GM23338 (cell line): Measurements from ENCODE around the gene PRM1. TPM values are rescaled to one million over a fixed set of nuclear protein-coding genes. Genes with fewer than 3 reads are reported as not detected.

ENCODE experiments used
- ATAC-seq: fragments of 200-7000 bp; cut with Tn5 transposase; 3 replicates; pipeline ENCODE4 v1.9.1; 2020
- DNase-seq: peaks from one replicate; pipeline ENCODE4 v3.0.0-alpha.2; 2015; ENCODE audit warnings: low spot score
- H2AFZ ChIP-seq: fragments of 200-600 bp; sonication (generic); 2 replicates; pipeline ENCODE4 v1.8.0; 2016; ENCODE audit warnings: antibody characterized with exemption, mild to moderate bottlenecking, moderate library complexity
- H3F3A ChIP-seq: fragments of 200-600 bp; sonication (generic); replicated peaks from 2 replicates; pipeline ENCODE4 v1.8.0; 2017; ENCODE audit warnings: antibody characterized with exemption, mixed run types, low read depth
- H3K27ac ChIP-seq: fragments of 200-600 bp; sonication (generic); 2 replicates; pipeline ENCODE4 v1.6.1; 2016; ENCODE audit warnings: low read depth
- H3K27me3 ChIP-seq: fragments of 200-600 bp; sonication (generic); 2 replicates; pipeline ENCODE4 v1.8.0; 2016; ENCODE audit warnings: mild to moderate bottlenecking, mixed run types, moderate library complexity; ENCODE audit not compliant: insufficient read depth
- H3K36me3 ChIP-seq: fragments of 200-600 bp; sonication (generic); 2 replicates; pipeline ENCODE4 v1.8.0; 2016; ENCODE audit warnings: mild to moderate bottlenecking; ENCODE audit not compliant: insufficient read depth
- H3K4me1 ChIP-seq: fragments of 200-600 bp; sonication (generic); 2 replicates; pipeline ENCODE4 v1.8.0; 2016; ENCODE audit warnings: mild to moderate bottlenecking, moderate library complexity; ENCODE audit not compliant: insufficient read depth
- H3K4me2 ChIP-seq: fragments of 200-600 bp; sonication (generic); 2 replicates; pipeline ENCODE4 v1.7.1; 2017; ENCODE audit warnings: mixed run types
- H3K4me3 ChIP-seq: fragments of 200-600 bp; sonication (generic); 2 replicates; pipeline ENCODE4 v1.6.1; 2016; ENCODE audit warnings: mixed run types
- H3K79me2 ChIP-seq: fragments of 200-600 bp; sonication (generic); replicated peaks from 2 replicates; pipeline ENCODE4 v1.8.0; 2017; ENCODE audit warnings: mild to moderate bottlenecking; ENCODE audit not compliant: insufficient read depth
- H3K9me2 ChIP-seq: fragments of 200-600 bp; sonication (generic); 2 replicates; pipeline ENCODE4 v1.8.0; 2017; ENCODE audit not compliant: insufficient read depth
- H4K20me1 ChIP-seq: fragments of 200-600 bp; sonication (generic); replicated peaks from 2 replicates; pipeline ENCODE4 v1.8.0; 2017; ENCODE audit warnings: mild to moderate bottlenecking; ENCODE audit not compliant: insufficient read depth
- H3K27ac Mint-ChIP-seq: 2 replicates; pipeline ENCODE4 v1.8.0; 2020; ENCODE audit warnings: inconsistent platforms, mild to moderate bottlenecking, moderate library complexity, mixed read lengths
- H3K27me3 Mint-ChIP-seq: 3 replicates; pipeline ENCODE4 v1.8.0; 2022; ENCODE audit warnings: low read depth, mild to moderate bottlenecking, moderate library complexity, mixed read lengths, inconsistent platforms; ENCODE audit not compliant: insufficient read depth, poor library complexity
- H3K36me3 Mint-ChIP-seq: 3 replicates; pipeline ENCODE4 v1.8.0; 2021; ENCODE audit warnings: low read depth, mild to moderate bottlenecking, inconsistent platforms, moderate library complexity, mixed read lengths
- H3K4me1 Mint-ChIP-seq: 3 replicates; pipeline ENCODE4 v1.8.0; 2020; ENCODE audit warnings: mild to moderate bottlenecking, inconsistent platforms, mixed read lengths
- H3K4me3 Mint-ChIP-seq: 3 replicates; pipeline ENCODE4 v1.8.0; 2021; ENCODE audit warnings: moderate library complexity, mild to moderate bottlenecking, inconsistent platforms, mixed read lengths
- H3K9me3 Mint-ChIP-seq: 3 replicates; pipeline ENCODE4 v1.8.0; 2020; ENCODE audit warnings: moderate library complexity, mild to moderate bottlenecking, inconsistent platforms, mixed read lengths
- CREB1 ChIP-seq: fragments of 250-450 bp; sonication (Bioruptor Pico); IDR thresholded peaks from 2 replicates; pipeline ENCODE4 v1.5.0; 2020; ENCODE audit warnings: low read depth, mild to moderate bottlenecking, moderate library complexity
- CTCF ChIP-seq, 2 experiments: fragments of 200-600 bp in 1 of 2; sonication (generic) in 1 of 2; conservative IDR thresholded peaks; 2 replicates each; pipeline versions ENCODE4 v1.5.1 to v1.6.1; 2016 to 2017; ENCODE audit warnings: antibody characterized with exemption in 2 of 2, low read depth in 2 of 2, mild to moderate bottlenecking in 2 of 2, moderate library complexity in 1 of 2
- ETS1 ChIP-seq: IDR thresholded peaks from 2 replicates; pipeline ENCODE4 v1.6.1; 2016; ENCODE audit warnings: antibody characterized with exemption
- EZH2 ChIP-seq: fragments of 200-600 bp; sonication (generic); IDR thresholded peaks from one replicate; pipeline ENCODE4 v1.8.0; 2017; ENCODE audit warnings: antibody characterized with exemption, mild to moderate bottlenecking, low read depth; ENCODE audit not compliant: unreplicated experiment
- EZH2phosphoT487 ChIP-seq: fragments of 200-600 bp; sonication (generic); IDR thresholded peaks from one replicate; pipeline ENCODE4 v1.8.1; 2018; ENCODE audit warnings: antibody characterized with exemption; ENCODE audit not compliant: unreplicated experiment
- JUNB ChIP-seq: IDR thresholded peaks from one replicate; pipeline ENCODE4 v1.6.1; 2016; ENCODE audit warnings: antibody characterized with exemption; ENCODE audit not compliant: unreplicated experiment
- NANOG ChIP-seq: IDR thresholded peaks from 2 replicates; pipeline ENCODE4 v1.6.1; 2016; ENCODE audit warnings: antibody characterized with exemption, borderline replicate concordance
- POLR2AphosphoS5 ChIP-seq: IDR thresholded peaks from 2 replicates; pipeline ENCODE4 v1.6.1; 2016; ENCODE audit warnings: antibody characterized with exemption, low read depth
- REST ChIP-seq: IDR thresholded peaks from one replicate; pipeline ENCODE4 v1.6.1; 2018; ENCODE audit warnings: antibody characterized with exemption; ENCODE audit not compliant: unreplicated experiment
- STAT1 ChIP-seq: IDR thresholded peaks from one replicate; pipeline ENCODE4 v1.6.1; 2016; ENCODE audit warnings: antibody characterized with exemption; ENCODE audit not compliant: unreplicated experiment
- ZNF114 ChIP-seq: fragments of 250-450 bp; sonication (Bioruptor Pico); IDR thresholded peaks from 2 replicates; pipeline ENCODE4 v1.5.0; 2020; ENCODE audit warnings: mild to moderate bottlenecking, moderate library complexity
- ZNF331 ChIP-seq: fragments of 250-450 bp; sonication (Bioruptor Pico); IDR thresholded peaks from 2 replicates; pipeline ENCODE4 v1.5.0; 2020; ENCODE audit warnings: low read depth, mild to moderate bottlenecking, moderate library complexity
- ZNF462 ChIP-seq: fragments of 250-450 bp; sonication (Bioruptor Pico); IDR thresholded peaks from 2 replicates; pipeline ENCODE4 v1.5.0; 2020; ENCODE audit warnings: mild to moderate bottlenecking, moderate library complexity
- polyA plus RNA-seq: library from polyadenylated mRNA; unstranded; fragments of >200 nt; fragmentation: Nextera tagmentation; extraction: Ambion mirVana; gene quantifications from 2 replicates; pipeline ENCODE4 v1.2.1, GENCODE V29; 2016
- total RNA-seq: library from RNA; depleted of rRNA; stranded (reverse); fragments of >200 nt; shearing (Covaris generic); gene quantifications from 2 replicates; pipeline ENCODE4 v1.2.3, GENCODE V29; 2014

The PRM1 gene
- total and polyA plus RNA-seq, 2 experiments from 2014 or later = 1.2 TPM; not detected in 1

GRCh38 chr16:11329891-11330290 lies 48.8 kb upstream of the PRM1 start:
- ATAC-seq = no peak
- H3K79me2 ChIP-seq = no peaks in the 10 kb centered on the region
- no peaks in the 10 kb centered on the region for H4K20me1 ChIP-seq
- DNase-seq = no peak
- peaks cover 18% of the 10 kb centered on the region for H3K4me1 ChIP-seq
- H3K4me2 ChIP-seq = no peak overlapping the region; the same call in 1 of the 2 replicates
- H3K36me3 ChIP-seq = no peaks in the 10 kb centered on the region
- H3K27ac ChIP-seq = peak overlapping the region; percentile 99
- H3F3A ChIP-seq = peaks cover 8% of the 10 kb centered on the region; the same call in 1 of the 2 replicates
- H3K4me3 ChIP-seq = no peak overlapping the region
- H3K4me1 Mint-ChIP-seq = peaks cover 48% of the 10 kb centered on the region
- H3K4me3 Mint-ChIP-seq = no peak overlapping the region
- no peaks in the 10 kb centered on the region for H3K9me2 ChIP-seq
- H3K36me3 Mint-ChIP-seq = peaks cover 38% of the 10 kb centered on the region
- TF ChIP-seq CTCF (conservative IDR thresholded peaks at IDR 0.05; ENCODE audit: low read depth in 2 of 2) (no peak), STAT1 (no peak), REST (no peak), NANOG (no peak), EZH2 (no peak), POLR2AphosphoS5 (no peak), ETS1 (no peak), EZH2phosphoT487 (no peak), ZNF331 (CRISPR knock-in tag) (no peak), CREB1 (CRISPR knock-in tag) (no peak), JUNB (no peak), ZNF462 (CRISPR knock-in tag) (no peak), ZNF114 (CRISPR knock-in tag) (no peak)
- peak overlapping the region; percentile 97 for H3K27ac Mint-ChIP-seq
- no peak overlapping the region for H2AFZ ChIP-seq
- no peaks in the 10 kb centered on the region for H3K27me3 ChIP-seq
- H3K27me3 Mint-ChIP-seq = peaks cover 19% of the 10 kb centered on the region
- H3K9me3 Mint-ChIP-seq = peaks cover 11% of the 10 kb centered on the region
